Osteoblast (primary cell): ENCODE results near the gene MASP1. TPM values are rescaled to one million over a fixed set of nuclear protein-coding genes. Genes with fewer than 3 reads are reported as not detected.

Experiments used
- DNase-seq: peaks from one replicate; pipeline ENCODE4 v3.0.0; 2011; ENCODE audit warnings: low spot score, mixed read lengths; ENCODE audit not compliant: insufficient read length; ENCODE audit errors: missing footprints
- H2AFZ ChIP-seq: 2 replicates; pipeline ENCODE4 v1.6.0; 2011; ENCODE audit warnings: mild to moderate bottlenecking, low read length
- H3K27ac ChIP-seq: 2 replicates; pipeline ENCODE4 v1.5.1; 2011; ENCODE audit warnings: mild to moderate bottlenecking, low read depth, low read length, moderate library complexity
- H3K27me3 ChIP-seq: 2 replicates; pipeline ENCODE4 v1.6.0; 2012; ENCODE audit warnings: mild to moderate bottlenecking, control low read depth, inconsistent platforms, low read length, moderate library complexity; ENCODE audit not compliant: insufficient read depth
- H3K36me3 ChIP-seq: 2 replicates; pipeline ENCODE4 v1.5.1; 2011; ENCODE audit warnings: mild to moderate bottlenecking, low read length, control low read depth, moderate library complexity; ENCODE audit not compliant: insufficient read depth
- H3K4me1 ChIP-seq: 2 replicates; pipeline ENCODE4 v1.5.1; 2011; ENCODE audit warnings: mild to moderate bottlenecking, low read length, control low read depth, moderate library complexity; ENCODE audit not compliant: insufficient read depth
- H3K4me2 ChIP-seq: 2 replicates; pipeline ENCODE4 v1.6.0; 2011; ENCODE audit warnings: mild to moderate bottlenecking, low read length; ENCODE audit not compliant: insufficient read depth
- H3K4me3 ChIP-seq: fragments of 200-600 bp; sonication (generic); 3 replicates; pipeline ENCODE4 v1.5.1; 2012; ENCODE audit warnings: mild to moderate bottlenecking, low read length, inconsistent platforms; ENCODE audit not compliant: insufficient read depth
- H3K79me2 ChIP-seq: 2 replicates; pipeline ENCODE4 v1.6.0; 2012; ENCODE audit warnings: mild to moderate bottlenecking, low read length, control low read depth, inconsistent platforms; ENCODE audit not compliant: insufficient read depth
- H3K9me3 ChIP-seq: 2 replicates; pipeline ENCODE4 v1.5.1; 2011; ENCODE audit warnings: low read depth, low read length, control low read depth
- H4K20me1 ChIP-seq: 2 replicates; pipeline ENCODE4 v1.6.0; 2012; ENCODE audit warnings: mild to moderate bottlenecking, low read length, control low read depth; ENCODE audit not compliant: insufficient read depth
- total RNA-seq: library from RNA; depleted of rRNA; stranded (reverse); fragments of >200 nt; gene quantifications from 2 replicates; pipeline ENCODE4 v1.2.3, GENCODE V29; 2012
- TF ChIP-seq, protein P1 (sequence below): IDR thresholded peaks from 2 replicates; pipeline ENCODE4 v1.5.1; 2011; ENCODE audit warnings: mild to moderate bottlenecking, low read depth, low read length, moderate library complexity; ENCODE audit errors: extremely low read depth

The MASP1 gene
- total RNA-seq, 1 donor, result 1.4 TPM

DNA sequence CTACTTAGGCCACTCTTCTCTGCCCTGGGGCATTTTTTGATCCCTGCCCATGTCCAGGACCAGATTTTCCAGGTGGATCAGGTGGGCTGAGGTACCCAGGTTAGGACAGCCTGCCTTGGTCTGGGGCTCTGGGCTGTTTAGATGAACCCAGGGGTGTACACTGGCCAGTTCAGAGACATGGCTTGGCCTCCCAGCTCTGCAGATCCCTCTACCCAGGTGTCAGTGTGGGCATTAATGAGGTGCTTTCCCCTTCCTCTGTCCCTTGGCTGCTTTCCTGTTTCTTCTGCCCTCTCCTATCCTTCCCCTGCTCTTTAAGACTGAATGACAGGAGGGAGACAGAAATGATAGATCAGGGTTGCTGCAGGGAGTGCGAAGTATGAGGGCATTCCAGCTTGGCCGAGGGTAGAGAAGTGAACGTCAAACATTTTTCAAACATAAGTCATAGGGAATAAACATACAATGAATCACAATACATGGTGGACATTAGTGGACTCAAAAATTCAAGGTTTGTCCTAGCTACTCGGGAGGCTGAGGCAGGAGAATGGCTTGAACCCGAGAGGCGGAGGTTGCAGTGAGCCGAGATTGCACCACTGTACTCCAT, 63.8 kb downstream of the MASP1 start:
- Histone ChIP-seq H4K20me1 (no peaks in the 10 kb centered on the region), H3K79me2 (no peaks in the 10 kb centered on the region), H3K4me1 (peaks cover 18% of the 10 kb centered on the region), H3K27me3 (no peaks in the 10 kb centered on the region), H3K27ac (peak overlapping the region; percentile 27), H3K9me3 (no peaks in the 10 kb centered on the region), H3K4me3 (no peak overlapping the region), H3K36me3 (no peaks in the 10 kb centered on the region), H2AFZ (no peak overlapping the region), H3K4me2 (peak overlapping the region; percentile 42)
- peak; percentile 94 for DNase-seq
- TF ChIP-seq, protein P1, sequence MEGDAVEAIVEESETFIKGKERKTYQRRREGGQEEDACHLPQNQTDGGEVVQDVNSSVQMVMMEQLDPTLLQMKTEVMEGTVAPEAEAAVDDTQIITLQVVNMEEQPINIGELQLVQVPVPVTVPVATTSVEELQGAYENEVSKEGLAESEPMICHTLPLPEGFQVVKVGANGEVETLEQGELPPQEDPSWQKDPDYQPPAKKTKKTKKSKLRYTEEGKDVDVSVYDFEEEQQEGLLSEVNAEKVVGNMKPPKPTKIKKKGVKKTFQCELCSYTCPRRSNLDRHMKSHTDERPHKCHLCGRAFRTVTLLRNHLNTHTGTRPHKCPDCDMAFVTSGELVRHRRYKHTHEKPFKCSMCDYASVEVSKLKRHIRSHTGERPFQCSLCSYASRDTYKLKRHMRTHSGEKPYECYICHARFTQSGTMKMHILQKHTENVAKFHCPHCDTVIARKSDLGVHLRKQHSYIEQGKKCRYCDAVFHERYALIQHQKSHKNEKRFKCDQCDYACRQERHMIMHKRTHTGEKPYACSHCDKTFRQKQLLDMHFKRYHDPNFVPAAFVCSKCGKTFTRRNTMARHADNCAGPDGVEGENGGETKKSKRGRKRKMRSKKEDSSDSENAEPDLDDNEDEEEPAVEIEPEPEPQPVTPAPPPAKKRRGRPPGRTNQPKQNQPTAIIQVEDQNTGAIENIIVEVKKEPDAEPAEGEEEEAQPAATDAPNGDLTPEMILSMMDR, result no peak

DNA sequence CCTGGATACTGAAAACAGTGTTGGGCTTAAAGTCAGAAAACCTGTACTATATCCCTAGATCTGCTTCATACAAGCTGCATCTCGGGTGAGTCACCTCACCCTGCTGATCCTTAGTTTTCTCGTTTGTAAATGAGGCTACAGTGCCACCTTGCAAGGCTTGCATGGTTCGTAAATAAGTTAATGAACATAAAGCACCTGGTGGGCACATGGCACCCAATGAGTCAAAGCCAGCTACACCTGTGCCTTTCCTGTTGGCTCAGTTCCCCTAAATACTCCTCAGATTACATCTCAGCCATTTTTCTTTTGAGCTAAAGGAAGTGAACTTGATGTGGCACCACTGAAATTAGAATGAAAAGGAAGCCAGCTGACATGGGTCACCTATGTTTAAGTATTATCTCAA, 67.7 kb downstream of the MASP1 start:
- no peaks in the 10 kb centered on the region for H3K9me3 ChIP-seq
- H3K4me1 ChIP-seq, result peaks cover 18% of the 10 kb centered on the region
- H2AFZ ChIP-seq, result no peak overlapping the region
- no peaks in the 10 kb centered on the region for H3K79me2 ChIP-seq
- no peak overlapping the region for H3K4me3 ChIP-seq
- no peaks in the 10 kb centered on the region for H3K27me3 ChIP-seq
- H3K36me3 ChIP-seq, result no peaks in the 10 kb centered on the region
- no peak overlapping the region for H3K27ac ChIP-seq
- no peak for DNase-seq
- no peak overlapping the region for H3K4me2 ChIP-seq
- TF ChIP-seq, protein P1, result no peak
- H4K20me1 ChIP-seq, result no peaks in the 10 kb centered on the region

DNA sequence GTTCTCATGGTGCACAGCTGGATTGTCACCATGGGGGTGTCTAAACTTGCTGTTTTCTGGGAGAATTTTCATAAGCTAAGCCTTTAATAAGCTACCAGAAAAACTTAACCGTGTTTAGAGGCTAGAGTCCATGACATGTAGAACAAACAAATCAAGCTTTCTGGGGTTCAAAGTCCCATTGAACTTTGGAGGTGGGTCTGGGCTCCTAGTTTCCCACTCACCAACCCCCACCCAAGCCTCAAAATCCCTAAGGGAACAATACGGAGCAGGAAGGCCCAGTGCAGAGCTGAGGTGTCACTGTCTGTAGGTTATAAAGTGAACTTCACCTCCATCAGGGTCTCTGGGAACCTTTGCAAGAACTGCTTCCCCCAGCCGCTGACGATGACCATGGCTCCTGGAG, 68.7 kb downstream of the MASP1 start:
- H3K4me3 ChIP-seq, result no peak overlapping the region

DNA sequence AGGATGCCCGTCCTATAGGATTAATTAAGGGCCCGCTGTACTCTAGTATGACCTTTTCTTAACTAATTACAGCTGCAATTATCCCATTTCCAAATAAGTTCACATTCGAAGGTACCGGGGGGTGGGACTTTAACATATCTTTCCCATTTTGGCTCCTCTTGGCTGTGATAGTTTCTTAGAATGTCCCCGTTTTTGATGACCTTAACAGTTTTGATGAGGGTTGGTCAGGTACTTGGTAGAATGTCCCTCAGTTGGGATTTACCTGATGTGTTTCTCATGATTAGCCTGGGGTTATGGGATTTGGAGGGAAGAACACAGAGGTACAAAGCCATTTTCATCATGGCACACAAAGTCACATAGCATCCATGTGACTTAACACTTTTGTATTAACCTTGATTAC, 76.1 kb downstream of the MASP1 start:
- DNase-seq, result no peak
- Histone ChIP-seq H2AFZ (no peak overlapping the region), H3K36me3 (no peaks in the 10 kb centered on the region), H3K9me3 (no peaks in the 10 kb centered on the region), H3K4me2 (no peak overlapping the region), H3K4me3 (no peak overlapping the region), H3K27ac (no peak overlapping the region), H3K79me2 (no peaks in the 10 kb centered on the region), H3K27me3 (peaks cover 7% of the 10 kb centered on the region), H3K4me1 (peaks cover 16% of the 10 kb centered on the region), H4K20me1 (no peaks in the 10 kb centered on the region)
- TF ChIP-seq, protein P1, result no peak

More for the DNA sequence above, 68.7 kb downstream of the MASP1 start:
- H3K27me3 ChIP-seq, result peaks cover 4% of the 10 kb centered on the region
- no peak overlapping the region for H3K27ac ChIP-seq
- TF ChIP-seq, protein P1, result no peak
- no peak overlapping the region for H2AFZ ChIP-seq
- H3K79me2 ChIP-seq, result no peaks in the 10 kb centered on the region
- DNase-seq, result no peak
- H3K9me3 ChIP-seq, result no peaks in the 10 kb centered on the region
- H3K4me1 ChIP-seq, result peaks cover 9% of the 10 kb centered on the region
- H3K36me3 ChIP-seq, result no peaks in the 10 kb centered on the region
- H3K4me2 ChIP-seq, result no peak overlapping the region
- no peaks in the 10 kb centered on the region for H4K20me1 ChIP-seq
